Measurements from ENCODE around the gene AMOTL1. TPM values are rescaled to one million over a fixed set of nuclear protein-coding genes. Genes with fewer than 3 reads are reported as not detected.

Gene AMOTL1
- total and polyA plus RNA-seq, 8 donors, result 5.0 to 46.3 (median 14.8) TPM

GRCh38 chr11:94781837-94782236 lies 13.7 kb downstream of the AMOTL1 start:
- TF ChIP-seq EP300 (IDR thresholded peaks at IDR 0.05) (no peak), CTCF (IDR thresholded peaks at IDR 0.05) (no peak), POLR2A (IDR thresholded peaks at IDR 0.05) (no peak), POLR2AphosphoS5 (IDR thresholded peaks at IDR 0.05) (no peak)
- no peak overlapping the region for H3K4me3 ChIP-seq
- no peak for DNase-seq
- H3K27ac ChIP-seq, result peak overlapping the region in 1 of 5 donors; percentile 55
- intact Hi-C loops (cut with DNase I; ENCODE audit: low total_unique reads), result no loop called here
- H3K27me3 ChIP-seq, result no peaks in the 10 kb centered on the region
- H3K36me3 ChIP-seq, result no peaks in the 10 kb centered on the region
- H3K4me1 ChIP-seq, result peaks cover 1 to 68% (median 38%) of the 10 kb centered on the region in 4 donors
- H3K9me3 ChIP-seq, result no peaks in the 10 kb centered on the region
- 81 to 94% (median 90%) methylated on average over 1 of the region's 1 CpG for WGBS, 5 donors

GRCh38 chr11:94782446-94782845 lies 14.3 kb downstream of the AMOTL1 start:
- Histone ChIP-seq H3K27ac (no peak overlapping the region), H3K27me3 (no peaks in the 10 kb centered on the region), H3K9me3 (no peaks in the 10 kb centered on the region), H3K4me3 (no peak overlapping the region), H3K4me1 (peaks cover 5 to 69% (median 38%) of the 10 kb centered on the region in 4 donors), H3K36me3 (no peaks in the 10 kb centered on the region)
- no peak for DNase-seq
- intact Hi-C loops (cut with DNase I; ENCODE audit: low total_unique reads), result no loop called here
- WGBS, 5 donors, result 75 to 94% (median 91%) methylated on average over 1 of the region's 1 CpG
- TF ChIP-seq EP300 (IDR thresholded peaks at IDR 0.05) (no peak), POLR2AphosphoS5 (IDR thresholded peaks at IDR 0.05) (no peak), POLR2A (IDR thresholded peaks at IDR 0.05) (no peak), CTCF (IDR thresholded peaks at IDR 0.05) (no peak)

GRCh38 chr11:94784884-94785283 lies 16.7 kb downstream of the AMOTL1 start:
- intact Hi-C loops (cut with DNase I; ENCODE audit: low total_unique reads), result loop anchor here (5.0 kb wide), 1 partner anchor 112 kb away; no protein-coding TSS in a partner anchor
- H3K27ac ChIP-seq, result no peak overlapping the region

GRCh38 chr11:94785509-94785908 lies 17.4 kb downstream of the AMOTL1 start:
- no peak overlapping the region for H3K4me3 ChIP-seq
- H3K9me3 ChIP-seq, result no peaks in the 10 kb centered on the region
- H3K36me3 ChIP-seq, result no peaks in the 10 kb centered on the region
- no peaks in the 10 kb centered on the region for H3K27me3 ChIP-seq
- H3K4me1 ChIP-seq, result peaks cover 13 to 90% (median 46%) of the 10 kb centered on the region in 4 donors
- no peak overlapping the region for H3K27ac ChIP-seq
- no peak for TF ChIP-seq POLR2A (IDR thresholded peaks at IDR 0.05)
- no peak for TF ChIP-seq CTCF (IDR thresholded peaks at IDR 0.05)
- no peak for TF ChIP-seq POLR2AphosphoS5 (IDR thresholded peaks at IDR 0.05)
- TF ChIP-seq EP300 (IDR thresholded peaks at IDR 0.05), result no peak
- 54 to 77% (median 71%) methylated on average over 4 of the region's 4 CpGs for WGBS, 5 donors
- intact Hi-C loops (cut with DNase I; ENCODE audit: low total_unique reads), result loop anchor here (5.0 kb wide), 1 partner anchor 112 kb away; no protein-coding TSS in a partner anchor
- DNase-seq, result no peak

More at GRCh38 chr11:94784884-94785283, 16.7 kb downstream of the AMOTL1 start:
- peaks cover 13 to 89% (median 48%) of the 10 kb centered on the region in 4 donors for H3K4me1 ChIP-seq
- no peaks in the 10 kb centered on the region for H3K9me3 ChIP-seq
- H3K4me3 ChIP-seq, result no peak overlapping the region
- H3K27me3 ChIP-seq, result no peaks in the 10 kb centered on the region
- no peaks in the 10 kb centered on the region for H3K36me3 ChIP-seq
- DNase-seq, result no peak
- TF ChIP-seq EP300 (IDR thresholded peaks at IDR 0.05) (no peak), POLR2A (IDR thresholded peaks at IDR 0.05) (no peak)

Data from stomach (tissue), 9 donors.